Forelimb muscle (tissue), 1 donor: ENCODE data around the gene LPAR1. TPM values are rescaled to one million over a fixed set of nuclear protein-coding genes. Genes with fewer than 3 reads are reported as not detected.

ENCODE experiments used
- DNase-seq: peaks from one replicate; pipeline ENCODE4 v3.0.0-alpha.2; 2013; ENCODE audit warnings: low read depth
- polyA plus RNA-seq: library from polyadenylated mRNA; unstranded; fragments of 120-200 nt; gene quantifications from one replicate; pipeline ENCODE4 v1.2.1, GENCODE V29; 2013; ENCODE audit not compliant: insufficient read length

LPAR1 gene
- polyA plus RNA-seq, 1 donor: 33.8 TPM

DNA sequence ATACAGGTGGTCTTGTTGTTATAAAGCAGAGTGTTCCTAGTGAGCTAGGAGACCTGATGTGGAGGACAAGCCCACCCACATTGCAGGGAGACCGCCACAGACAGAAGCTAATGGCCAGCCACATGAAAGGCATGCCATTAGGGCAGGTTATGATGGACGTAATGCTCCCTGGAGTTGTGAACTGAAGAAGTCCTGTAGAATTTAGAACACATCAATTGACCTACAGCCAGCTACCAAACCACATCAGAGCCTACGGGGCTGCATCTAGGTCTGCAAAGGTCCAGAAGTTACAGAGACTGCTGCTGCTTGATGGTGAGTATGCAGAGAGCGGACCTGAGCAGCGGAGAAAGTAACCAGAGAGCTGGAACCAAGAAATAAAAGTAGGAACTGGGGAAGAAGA lies 116.6 kb downstream of the LPAR1 start:
- no peak for DNase-seq

GRCh38 chr9:110919609-110920008 lies 118.7 kb downstream of the LPAR1 start:
- DNase-seq: peak; percentile 72

DNA sequence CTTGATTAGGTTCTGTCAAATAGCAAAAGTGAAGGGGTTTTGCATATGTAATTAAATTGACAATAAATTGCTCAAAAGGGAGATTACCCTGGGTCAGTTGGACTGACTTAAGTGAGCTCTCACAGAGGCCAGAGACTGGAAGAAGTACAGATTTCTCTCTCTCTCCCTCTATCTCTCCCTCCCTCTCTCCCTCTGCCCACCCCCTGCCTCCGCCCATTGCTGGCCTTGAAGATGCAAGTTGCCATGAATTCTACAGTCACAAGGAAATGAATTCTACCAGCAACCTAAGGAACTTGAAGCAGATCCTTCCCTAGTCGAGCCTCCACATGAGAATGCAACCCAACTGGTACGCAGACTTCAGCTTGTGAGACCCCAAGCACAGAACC lies 119.2 kb downstream of the LPAR1 start:
- DNase-seq: no peak

- no peak for DNase-seq
These were observed 119.8 kb downstream of the LPAR1 start for GRCh38 chr9:110918316-110919049.

- DNase-seq: no peak
These were observed 121.9 kb downstream of the LPAR1 start for GRCh38 chr9:110916403-110916802.

DNA sequence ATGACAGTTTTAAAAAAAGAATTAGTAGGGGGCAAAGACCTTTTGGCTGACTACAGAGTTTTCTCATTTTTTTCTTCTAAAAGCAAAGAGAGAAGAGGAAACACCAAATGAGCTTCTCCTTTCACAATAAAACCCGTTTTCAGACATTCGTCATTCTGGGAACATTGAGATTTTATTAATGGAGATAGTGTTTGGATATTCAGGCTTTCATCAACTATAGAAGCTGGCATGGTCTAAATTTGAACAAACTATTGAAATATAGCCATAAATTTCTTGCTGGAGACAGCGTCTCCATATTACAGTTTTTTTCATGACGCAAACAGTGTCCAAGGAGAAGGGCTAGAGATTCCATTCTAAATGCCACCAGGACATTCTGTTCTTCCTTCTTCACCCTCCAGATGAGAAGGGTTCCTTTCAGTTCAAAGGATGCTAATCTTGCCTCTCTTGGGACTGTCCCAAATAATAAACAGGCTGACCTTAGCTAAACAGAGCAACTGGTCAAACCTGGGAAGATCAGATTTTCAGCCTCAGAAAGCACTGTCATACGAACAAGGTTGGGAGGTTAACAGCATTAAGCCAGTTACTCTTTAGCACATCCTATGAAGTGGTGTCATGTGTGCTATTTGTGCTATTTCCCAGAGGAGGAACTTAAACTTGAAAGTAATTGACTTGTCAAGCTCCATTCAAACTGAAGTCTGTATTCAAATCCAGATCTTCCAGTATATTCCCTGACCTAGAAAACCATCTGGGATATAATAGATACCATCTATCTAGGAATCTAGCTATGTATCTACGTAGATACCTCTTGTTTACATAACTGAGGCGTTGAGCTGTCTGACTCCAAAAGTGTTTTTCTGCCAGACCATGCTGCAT lies 125.6 kb downstream of the LPAR1 start:
- DNase-seq: no peak

DNA sequence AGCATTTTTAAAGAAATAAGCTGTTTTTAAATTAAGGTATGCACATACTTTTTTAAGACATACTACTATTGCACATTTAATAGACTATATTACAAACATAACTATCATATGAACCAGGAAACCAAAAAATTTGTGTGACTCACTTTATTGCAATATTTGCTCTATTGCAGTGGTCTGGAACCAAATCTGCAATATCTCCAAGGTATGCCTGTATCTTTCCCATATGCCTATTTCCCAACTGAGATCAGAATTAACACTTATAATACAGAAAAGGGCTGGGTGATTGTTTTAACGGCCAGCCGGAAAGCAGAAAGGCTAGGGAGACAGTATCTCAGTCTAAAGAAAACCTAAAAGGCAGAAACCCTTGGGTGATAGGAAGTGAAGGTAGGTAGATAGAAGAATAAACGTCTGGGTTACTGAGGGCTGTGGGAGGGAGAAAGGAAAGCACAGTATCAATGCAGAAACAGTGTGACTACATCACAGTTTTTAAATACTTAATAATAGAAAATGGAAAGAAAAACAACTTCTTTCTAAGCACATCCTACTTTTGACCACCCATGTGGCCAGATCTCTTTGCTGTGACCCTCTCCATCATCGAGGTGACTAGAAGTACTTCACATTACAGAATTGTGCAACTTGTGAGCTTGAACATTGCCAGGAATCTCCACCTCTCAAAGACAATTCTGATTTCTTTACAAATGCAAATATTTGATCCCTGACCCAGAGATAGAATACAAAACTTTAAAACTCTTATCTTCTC lies 126.4 kb downstream of the LPAR1 start:
- no peak for DNase-seq

- DNase-seq: no peak
These were observed 129.4 kb downstream of the LPAR1 start for GRCh38 chr9:110908894-110909293.

DNA sequence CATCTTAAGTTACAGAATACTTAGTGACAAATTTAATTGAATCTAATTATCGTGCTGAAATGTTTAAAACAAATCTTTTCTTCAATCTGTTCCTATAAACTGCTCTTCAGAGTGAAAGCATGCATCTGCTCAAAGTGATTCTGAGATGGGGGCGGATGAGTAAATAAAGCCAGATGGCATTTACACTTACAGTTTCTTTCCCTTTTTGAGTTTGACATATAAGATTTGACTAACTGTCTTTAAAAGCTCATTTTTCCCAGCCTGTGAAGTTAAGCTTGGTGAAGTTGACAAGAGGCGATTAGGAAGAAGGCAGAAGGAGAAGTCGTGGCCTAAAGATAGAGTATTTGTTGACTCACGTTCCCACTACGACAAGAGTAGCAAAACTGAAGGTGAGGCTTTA lies 137.4 kb downstream of the LPAR1 start:
- no peak for DNase-seq

DNA sequence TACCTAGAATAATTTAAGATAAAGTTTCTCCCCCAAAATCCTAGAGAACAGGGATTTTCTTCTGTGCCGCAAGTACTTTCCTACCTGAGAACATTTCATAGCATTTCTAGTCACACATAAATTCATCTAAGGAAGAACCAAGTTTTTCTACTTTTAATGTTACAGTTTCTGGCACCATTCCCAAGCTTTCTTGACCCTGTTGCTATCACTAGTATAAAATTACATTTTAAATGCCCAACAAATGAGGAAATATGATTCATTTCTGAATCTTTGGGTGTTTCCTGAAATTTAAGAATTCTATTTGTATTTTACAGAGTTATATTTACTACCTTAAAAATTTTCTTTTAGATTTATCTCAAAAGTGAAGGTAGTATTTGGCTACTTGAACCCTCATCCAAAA lies 137.8 kb downstream of the LPAR1 start:
- DNase-seq: no peak

- no peak for DNase-seq
These were observed 139.4 kb downstream of the LPAR1 start for GRCh38 chr9:110898866-110899265.

GRCh38 chr9:110898358-110898757 lies 139.9 kb downstream of the LPAR1 start:
- DNase-seq: no peak

DNA sequence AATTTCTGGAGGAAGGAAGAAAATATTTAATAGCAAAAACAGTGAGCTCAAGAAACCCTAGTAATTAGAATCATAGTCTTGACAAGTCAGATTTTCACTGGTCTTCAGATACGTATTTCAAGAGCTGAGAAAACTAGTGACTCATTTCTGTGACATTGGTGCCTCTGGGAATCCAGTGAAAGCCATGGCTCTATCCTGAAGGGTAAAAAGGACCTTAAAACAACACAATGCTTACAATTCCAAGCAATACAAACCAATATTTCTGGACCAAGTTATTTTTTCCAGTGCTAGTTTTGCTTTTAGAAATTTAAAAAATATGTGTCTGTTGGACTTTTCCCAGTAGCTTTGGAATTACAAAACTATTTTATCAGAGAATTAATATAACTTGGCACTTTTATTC lies 140.3 kb downstream of the LPAR1 start:
- no peak for DNase-seq

- no peak for DNase-seq
These were observed 142.9 kb downstream of the LPAR1 start for GRCh38 chr9:110895147-110895905.

DNA sequence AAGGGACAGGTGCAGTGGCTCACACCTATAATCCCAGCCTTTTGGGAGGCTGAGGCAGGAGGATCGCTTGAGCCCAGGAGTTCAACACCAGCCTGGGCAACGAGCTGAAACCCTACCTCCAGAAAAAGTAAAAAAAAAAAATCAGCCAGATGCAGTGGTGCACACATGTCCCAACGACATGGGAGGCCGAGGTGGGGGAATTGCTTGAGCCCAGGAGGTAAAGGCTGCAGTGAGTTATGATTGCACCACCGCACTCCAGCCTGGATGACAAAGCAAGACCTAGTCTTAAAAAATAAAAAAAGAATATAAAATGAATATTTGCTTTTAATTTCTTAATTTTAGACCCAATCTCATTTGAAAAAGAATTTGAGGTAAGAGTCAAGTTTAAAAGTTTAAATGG lies 143.5 kb downstream of the LPAR1 start:
- DNase-seq: no peak

DNA sequence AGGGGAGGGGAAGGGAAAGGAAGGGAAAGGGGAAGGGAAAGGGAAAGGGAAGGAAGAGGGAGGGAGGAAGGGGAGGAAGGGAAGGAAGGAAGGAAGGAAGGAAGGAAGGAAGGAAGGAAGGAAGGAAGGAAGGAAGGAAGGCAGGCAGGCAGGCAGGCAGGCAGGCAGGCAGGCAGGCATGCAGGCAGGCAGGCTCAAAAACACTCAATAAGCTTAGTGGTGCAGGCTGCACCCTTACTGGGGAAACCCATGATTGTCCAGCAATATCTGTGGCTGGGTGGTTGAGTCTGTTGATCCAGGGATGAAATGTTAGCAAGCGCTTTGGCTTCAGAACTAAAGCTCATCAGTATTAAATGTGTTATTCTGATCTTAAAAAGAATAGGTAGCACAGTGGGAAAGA lies 145.6 kb downstream of the LPAR1 start:
- DNase-seq: no peak

GRCh38 chr9:110891760-110892159 lies 146.5 kb downstream of the LPAR1 start:
- DNase-seq: no peak

GRCh38 chr9:110890416-110890815 lies 147.9 kb downstream of the LPAR1 start:
- DNase-seq: no peak

GRCh38 chr9:110887276-110887675 lies 151.0 kb downstream of the LPAR1 start:
- no peak for DNase-seq

- no peak for DNase-seq
These were observed 151.4 kb downstream of the LPAR1 start for GRCh38 chr9:110886832-110887231.

- DNase-seq: no peak
These were observed 158.1 kb downstream of the LPAR1 start for GRCh38 chr9:110880189-110880588.

- DNase-seq: no peak
These were observed 160.9 kb downstream of the LPAR1 start for GRCh38 chr9:110877374-110877773.
